OCI-LY7 (cell line): ENCODE results near the gene TMEM114. TPM values are rescaled to one million over a fixed set of nuclear protein-coding genes. Genes with fewer than 3 reads are reported as not detected.

ENCODE experiments used
- BruUV-seq: library from RNA; stranded (reverse); fragments of 400-500 nt; replicated peaks from 2 replicates; lab custom pipeline; 2021; lab: Mats Ljungman, UMichigan
- CTCF ChIA-PET: fragments of 300-600 bp; sonication (Branson Sonifier 250); formaldehyde crosslinking; loops from one replicate; lab custom pipeline; 2022; ENCODE audit warnings: antibody characterized with exemption; ENCODE audit not compliant: unreplicated experiment; lab: Charles Lee
- POLR2A ChIA-PET: fragments of 300-600 bp; sonication (Branson Sonifier 250); formaldehyde crosslinking; loops from one replicate; lab custom pipeline; 2022; ENCODE audit warnings: antibody characterized with exemption; lab: Charles Lee
- DNase-seq: peaks from one replicate; pipeline ENCODE4 v3.0.0-alpha.2; 2015; ENCODE audit warnings: low spot score
- H2AFZ ChIP-seq: fragments of 200-600 bp; sonication (generic), shearing (Covaris generic); 2 replicates; pipeline ENCODE4 v1.6.1; 2014; ENCODE audit warnings: mild to moderate bottlenecking, antibody characterized with exemption, low read length, moderate library complexity
- H3K27ac ChIP-seq: fragments of 200-600 bp; sonication (generic); 2 replicates; pipeline ENCODE4 v1.5.1; 2014; ENCODE audit warnings: mixed run types, low read depth, mild to moderate bottlenecking, moderate library complexity, low read length, inconsistent platforms; ENCODE audit not compliant: poor library complexity, severe bottlenecking
- H3K36me3 ChIP-seq: fragments of 200-600 bp; sonication (generic); 2 replicates; pipeline ENCODE4 v1.6.1; 2014; ENCODE audit warnings: mild to moderate bottlenecking, antibody characterized with exemption, low read length, moderate library complexity, mixed read lengths; ENCODE audit not compliant: insufficient read depth
- H3K4me1 ChIP-seq: fragments of 200-600 bp; sonication (generic); 2 replicates; pipeline ENCODE4 v1.5.1; 2014; ENCODE audit warnings: mild to moderate bottlenecking, low read length; ENCODE audit not compliant: insufficient read depth, poor library complexity, severe bottlenecking
- H3K4me2 ChIP-seq: fragments of 200-600 bp; sonication (generic); 2 replicates; pipeline ENCODE4 v1.6.1; 2014; ENCODE audit warnings: mild to moderate bottlenecking, low read length
- H3K4me3 ChIP-seq: fragments of 200-600 bp; sonication (generic); 2 replicates; pipeline ENCODE4 v1.5.1; 2014; ENCODE audit warnings: mild to moderate bottlenecking, low read depth, low read length; ENCODE audit not compliant: poor library complexity, severe bottlenecking
- H3K79me2 ChIP-seq: fragments of 200-600 bp; sonication (generic); 2 replicates; pipeline ENCODE4 v1.6.1; 2016; ENCODE audit warnings: low read depth, mild to moderate bottlenecking, low read length, moderate library complexity, mixed read lengths; ENCODE audit not compliant: insufficient read depth
- H3K9me2 ChIP-seq: fragments of 200-600 bp; sonication (generic); 2 replicates; pipeline ENCODE4 v1.6.1; 2016; ENCODE audit warnings: mild to moderate bottlenecking, low read length, mixed read lengths; ENCODE audit not compliant: insufficient read depth
- H3K9me3 ChIP-seq: fragments of 200-600 bp; sonication (generic); 2 replicates; pipeline ENCODE4 v1.6.1; 2014; ENCODE audit warnings: mild to moderate bottlenecking, mixed run types, low read length, mixed read lengths
- H4K20me1 ChIP-seq: fragments of 200-600 bp; sonication (generic); 2 replicates; pipeline ENCODE4 v1.6.1; 2014; ENCODE audit warnings: mild to moderate bottlenecking, antibody characterized with exemption, low read length, moderate library complexity, mixed read lengths; ENCODE audit not compliant: insufficient read depth
- CTCF ChIP-seq: fragments of 200-600 bp; sonication (generic); conservative IDR thresholded peaks from 2 replicates; pipeline ENCODE4 v1.5.1; 2014; ENCODE audit warnings: mild to moderate bottlenecking, antibody characterized with exemption, low read length, moderate library complexity, mixed read lengths
- EZH2phosphoT487 ChIP-seq: fragments of 200-600 bp; sonication (generic); IDR thresholded peaks from 2 replicates; pipeline ENCODE4 v1.6.1; 2018; ENCODE audit warnings: low read depth, borderline replicate concordance, mild to moderate bottlenecking, mixed run types, antibody characterized with exemption, low read length, moderate library complexity, mixed read lengths
- intact Hi-C: fragments of 100-400 bp; cut with micrococcal nuclease; formaldehyde crosslinking; loops from one replicate; pipeline ENCODE4 v1.10.0; 2022; ENCODE audit not compliant: unreplicated experiment
- total RNA-seq, 2 experiments: library from RNA; depleted of rRNA in 1 of 2; stranded (reverse); fragments of >200 nt in 1 of 2; shearing (Covaris generic) in 1 of 2; gene quantifications; 2 replicates each; pipeline ENCODE4 v1.2.3, GENCODE V29; 2014 to 2022

Gene TMEM114
- total RNA-seq, 2 experiments from 2014 or later = not detected

DNA sequence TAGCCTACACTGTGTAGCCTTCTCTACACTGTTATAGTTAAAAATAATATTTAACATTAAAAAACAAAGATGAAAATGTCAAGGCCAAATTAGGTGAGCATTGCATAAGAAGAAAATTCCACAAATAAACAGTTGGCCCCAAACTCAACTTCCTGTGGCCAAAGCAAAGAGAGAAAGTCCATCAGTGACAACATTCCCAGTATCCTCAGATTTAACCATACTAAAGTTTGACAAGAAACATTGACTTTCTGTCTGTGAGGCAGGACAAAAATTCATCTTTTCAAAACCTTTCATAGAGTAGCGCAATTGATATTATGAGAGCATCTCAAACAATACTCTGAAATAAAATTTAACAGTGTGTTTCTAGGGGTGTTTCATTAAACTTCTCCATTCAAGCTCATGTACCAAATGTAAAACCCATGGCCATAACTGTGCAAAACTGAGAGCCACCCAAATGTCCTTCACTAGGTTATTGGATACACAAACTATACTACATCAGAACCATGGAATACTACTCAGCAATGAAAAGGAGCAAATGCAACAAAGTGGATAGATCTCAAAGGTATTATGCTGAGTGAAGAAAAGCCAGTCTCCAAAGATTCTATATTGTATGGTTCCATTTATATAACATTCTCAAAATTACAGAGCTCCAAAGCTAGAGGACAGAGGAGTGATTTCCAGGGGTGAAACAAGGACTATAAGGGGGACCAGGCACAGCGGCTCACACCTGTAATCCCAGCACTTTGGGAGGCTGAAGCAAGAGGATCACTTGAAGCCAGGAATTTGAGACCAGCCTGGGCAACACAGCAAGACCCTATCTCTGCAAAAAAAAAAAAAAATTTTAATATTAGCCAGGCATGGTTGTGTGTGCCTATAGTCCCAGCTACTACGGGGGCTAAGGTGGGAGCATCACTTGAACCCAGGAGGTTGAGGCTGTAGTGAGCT, 38.7 kb downstream of the TMEM114 start:
- Histone ChIP-seq H3K9me2 (no peaks in the 10 kb centered on the region), H3K36me3 (no peaks in the 10 kb centered on the region), H3K79me2 (no peaks in the 10 kb centered on the region), H3K4me1 (no peaks in the 10 kb centered on the region), H3K4me2 (no peak overlapping the region), H3K9me3 (no peaks in the 10 kb centered on the region), H4K20me1 (no peaks in the 10 kb centered on the region), H2AFZ (no peak overlapping the region), H3K27ac (no peak overlapping the region), H3K4me3 (no peak overlapping the region)
- intact Hi-C loops = no loop called here
- TF ChIP-seq CTCF = no peak
- no peak for TF ChIP-seq EZH2phosphoT487
- ChIA-PET CTCF (no interaction called here), POLR2A (interaction anchor here (0.5 to 0.8 kb wide), 3 partner anchors 13 to 711 kb away, joined by 3 read pairs; no protein-coding TSS in a partner anchor)
- BruUV-seq = no TSS peak
- DNase-seq = no peak

DNA sequence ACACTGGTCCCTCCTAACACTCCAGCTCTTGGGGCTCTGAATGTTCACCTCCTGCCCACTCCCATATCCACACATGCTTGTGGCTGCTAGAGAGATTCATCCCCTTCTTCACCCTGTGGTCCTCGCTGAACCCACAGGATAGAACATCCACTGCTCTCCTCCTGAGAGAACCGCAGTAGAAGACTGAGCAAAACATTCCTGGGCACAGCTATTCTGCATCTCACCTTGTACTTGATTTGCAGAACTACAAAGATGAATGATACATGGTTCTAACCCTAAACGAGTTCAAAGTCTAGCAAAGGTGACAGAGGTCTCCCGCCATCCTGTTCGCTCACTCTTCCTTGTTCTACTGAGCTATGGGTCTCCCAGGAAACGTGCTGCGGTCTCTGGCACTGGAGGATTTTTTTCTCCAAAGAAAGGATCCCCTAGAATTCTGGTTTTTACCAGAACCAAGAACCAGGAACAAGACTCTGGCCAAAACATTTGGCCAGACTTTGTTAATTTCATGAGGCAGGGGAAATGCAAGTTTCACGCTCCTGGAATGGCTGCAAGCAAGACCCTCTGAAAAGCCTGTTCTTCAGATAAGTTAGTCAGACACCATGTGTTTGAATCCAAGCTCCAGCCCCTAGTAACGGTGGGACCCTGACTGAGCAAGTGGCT, 39.5 kb downstream of the TMEM114 start:
- Histone ChIP-seq H3K4me1 (no peaks in the 10 kb centered on the region), H4K20me1 (no peaks in the 10 kb centered on the region), H3K27ac (no peak overlapping the region), H3K4me3 (no peak overlapping the region), H3K79me2 (no peaks in the 10 kb centered on the region), H2AFZ (no peak overlapping the region), H3K4me2 (no peak overlapping the region), H3K9me3 (no peaks in the 10 kb centered on the region), H3K36me3 (no peaks in the 10 kb centered on the region), H3K9me2 (no peaks in the 10 kb centered on the region)
- no peak for DNase-seq
- CTCF ChIA-PET = no interaction called here
- POLR2A ChIA-PET = interaction anchor here (0.5 to 0.8 kb wide), 2 partner anchors 12 to 14 kb away, joined by 3 read pairs; no protein-coding TSS in a partner anchor
- TF ChIP-seq CTCF = no peak
- no peak for TF ChIP-seq EZH2phosphoT487
- no TSS peak for BruUV-seq
- intact Hi-C loops = no loop called here
